ENCODE results near the gene RDH5. TPM values are rescaled to one million over a fixed set of nuclear protein-coding genes. Genes with fewer than 3 reads are reported as not detected.
A peak's percentile ranks its signal among the peaks of the same experiment; 100 is the strongest.

The RDH5 gene
- total RNA-seq, 4 donors from 2014 or later: 28.0 to 54.6 (median 38.4) TPM

GRCh38 chr12:55716582-55716957 is 3.6 kb upstream of the RDH5 start:
- Histone ChIP-seq H3K27ac (peak overlapping the region; percentile 89 to 94 (median 92)), H3K27me3 (no peaks in the 10 kb centered on the region), H3K9me3 (no peaks in the 10 kb centered on the region), H3K4me1 (peaks cover 0 to 91% (median 62%) of the 10 kb centered on the region in 4 donors), H3K4me3 (peak overlapping the region; percentile 69 to 81 (median 70)), H3K36me3 (no peaks in the 10 kb centered on the region)
- DNase-seq (ENCODE audit: low spot score in 2 of 2): no peak
- no peak for TF ChIP-seq EP300 (IDR thresholded peaks at IDR 0.05)
- TF ChIP-seq CTCF (IDR thresholded peaks at IDR 0.05): no peak
- TF ChIP-seq POLR2A (IDR thresholded peaks at IDR 0.05): no peak
- WGBS, 2 donors: 6% methylated on average over 13 of the region's 13 CpGs

GRCh38 chr12:55717011-55718007 is 2.9 kb upstream of the RDH5 start:
- no peaks in the 10 kb centered on the region for H3K9me3 ChIP-seq
- peak overlapping the region; percentile 89 to 94 (median 92) for H3K27ac ChIP-seq
- peaks cover 0 to 89% (median 65%) of the 10 kb centered on the region in 4 donors for H3K4me1 ChIP-seq
- no peaks in the 10 kb centered on the region for H3K27me3 ChIP-seq
- DNase-seq (ENCODE audit: low spot score in 2 of 2): no peak
- peak overlapping the region; percentile 69 to 81 (median 70) for H3K4me3 ChIP-seq
- TF ChIP-seq CTCF (IDR thresholded peaks at IDR 0.05) (no peak), POLR2A (IDR thresholded peaks at IDR 0.05) (no peak), EP300 (IDR thresholded peaks at IDR 0.05) (no peak)
- H3K36me3 ChIP-seq: peaks cover 0 to under 1% (median 0%) of the 10 kb centered on the region in 3 donors
- 14 to 16% methylated on average over 8 of the region's 8 CpGs for WGBS, 2 donors

- DNase-seq (ENCODE audit: low spot score in 2 of 2): no peak
- peak overlapping the region in 1 of 4 donors; percentile 0 for H3K4me3 ChIP-seq
- WGBS, 2 donors: 0 to 6% methylated on average over 4 of the region's 4 CpGs
Observed at GRCh38 chr12:55718015-55718414, 2.2 kb upstream of the RDH5 start.

GRCh38 chr12:55718624-55719275 is 1.4 kb upstream of the RDH5 start:
- Histone ChIP-seq H3K9me3 (no peaks in the 10 kb centered on the region), H3K4me1 (peaks cover 0 to 85% (median 63%) of the 10 kb centered on the region in 4 donors), H3K27me3 (no peaks in the 10 kb centered on the region), H3K36me3 (peaks cover 0 to 15% (median 0%) of the 10 kb centered on the region in 3 donors), H3K27ac (peak overlapping the region; percentile 17 to 94 (median 91)), H3K4me3 (peak overlapping the region in 1 of 4 donors; percentile 0)
- TF ChIP-seq CTCF (IDR thresholded peaks at IDR 0.05) (no peak), POLR2A (IDR thresholded peaks at IDR 0.05) (no peak), EP300 (IDR thresholded peaks at IDR 0.05) (no peak)
- WGBS, 2 donors: 15 to 35% methylated on average over 4 of the region's 4 CpGs
- no peak for DNase-seq (ENCODE audit: low spot score in 2 of 2)

More at GRCh38 chr12:55718015-55718414, 2.2 kb upstream of the RDH5 start:
- Histone ChIP-seq H3K36me3 (peaks cover 0 to 7% (median 0%) of the 10 kb centered on the region in 3 donors), H3K27me3 (no peaks in the 10 kb centered on the region), H3K4me1 (peaks cover 0 to 85% (median 62%) of the 10 kb centered on the region in 4 donors), H3K9me3 (no peaks in the 10 kb centered on the region), H3K27ac (peak overlapping the region; percentile 17 to 94 (median 91))
- TF ChIP-seq EP300 (IDR thresholded peaks at IDR 0.05) (peak in 1 of 2 donors; percentile 45), POLR2A (IDR thresholded peaks at IDR 0.05) (no peak), CTCF (IDR thresholded peaks at IDR 0.05) (no peak)
